Stimulated activated naive CD4-positive, alpha-beta T cell treated with Interleukin-2 at 50 U/mL for 16 hours (primary cell): ENCODE data around the gene GPR62.

Source experiments
- DNase-seq: peaks from one replicate; lab custom pipeline; 2025; lab: John Stamatoyannopoulos, UW

GPR62 gene

DNA sequence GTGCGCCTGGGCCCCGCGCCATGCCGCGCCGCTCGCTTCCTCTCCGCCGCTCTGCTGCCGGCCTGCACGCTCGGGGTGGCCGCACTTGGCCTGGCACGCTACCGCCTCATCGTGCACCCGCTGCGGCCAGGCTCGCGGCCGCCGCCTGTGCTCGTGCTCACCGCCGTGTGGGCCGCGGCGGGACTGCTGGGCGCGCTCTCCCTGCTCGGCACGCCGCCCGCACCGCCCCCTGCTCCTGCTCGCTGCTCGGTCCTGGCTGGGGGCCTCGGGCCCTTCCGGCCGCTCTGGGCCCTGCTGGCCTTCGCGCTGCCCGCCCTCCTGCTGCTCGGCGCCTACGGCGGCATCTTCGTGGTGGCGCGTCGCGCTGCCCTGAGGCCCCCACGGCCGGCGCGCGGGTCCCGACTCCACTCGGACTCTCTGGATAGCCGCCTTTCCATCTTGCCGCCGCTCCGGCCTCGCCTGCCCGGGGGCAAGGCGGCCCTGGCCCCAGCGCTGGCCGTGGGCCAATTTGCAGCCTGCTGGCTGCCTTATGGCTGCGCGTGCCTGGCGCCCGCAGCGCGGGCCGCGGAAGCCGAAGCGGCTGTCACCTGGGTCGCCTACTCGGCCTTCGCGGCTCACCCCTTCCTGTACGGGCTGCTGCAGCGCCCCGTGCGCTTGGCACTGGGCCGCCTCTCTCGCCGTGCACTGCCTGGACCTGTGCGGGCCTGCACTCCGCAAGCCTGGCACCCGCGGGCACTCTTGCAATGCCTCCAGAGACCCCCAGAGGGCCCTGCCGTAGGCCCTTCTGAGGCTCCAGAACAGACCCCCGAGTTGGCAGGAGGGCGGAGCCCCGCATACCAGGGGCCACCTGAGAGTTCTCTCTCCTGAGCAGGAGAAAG lies 951 bp downstream of the GPR62 start:
- no peak for DNase-seq

DNA sequence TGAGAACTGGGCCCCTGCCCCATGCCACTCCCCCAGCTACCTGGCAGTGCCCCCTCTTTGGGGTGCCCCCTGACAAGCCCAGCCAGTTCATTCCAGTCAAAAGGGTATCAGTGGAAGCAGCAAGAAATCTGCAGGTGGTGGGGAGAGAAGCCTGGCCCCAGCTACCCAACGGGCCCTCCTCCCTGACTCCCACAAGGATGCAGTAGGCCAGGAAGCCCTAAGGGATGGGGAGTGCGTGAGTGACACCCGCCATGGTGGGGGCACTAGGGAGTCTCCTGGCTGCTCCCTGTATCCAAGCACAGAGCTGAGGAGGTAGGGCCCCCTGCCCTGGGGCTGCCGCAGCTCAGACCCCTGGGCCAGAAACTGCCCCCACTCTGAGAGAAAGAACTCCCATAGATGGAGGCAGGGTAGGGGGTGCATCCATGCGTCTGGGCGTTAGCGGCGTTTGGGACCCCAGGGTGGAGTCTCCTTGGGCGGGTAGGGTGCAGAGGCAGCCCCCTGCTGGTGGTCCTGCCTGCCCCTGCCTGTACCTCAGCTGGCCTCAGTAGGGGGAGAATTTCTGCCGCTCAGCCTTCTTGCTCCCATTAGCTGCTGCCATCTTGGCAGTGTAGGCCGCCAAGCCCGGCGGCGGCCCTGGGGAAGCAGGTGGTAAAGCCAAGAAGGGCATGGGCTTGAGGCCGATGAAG lies 2.5 kb downstream of the GPR62 start:
- DNase-seq: no peak

DNA sequence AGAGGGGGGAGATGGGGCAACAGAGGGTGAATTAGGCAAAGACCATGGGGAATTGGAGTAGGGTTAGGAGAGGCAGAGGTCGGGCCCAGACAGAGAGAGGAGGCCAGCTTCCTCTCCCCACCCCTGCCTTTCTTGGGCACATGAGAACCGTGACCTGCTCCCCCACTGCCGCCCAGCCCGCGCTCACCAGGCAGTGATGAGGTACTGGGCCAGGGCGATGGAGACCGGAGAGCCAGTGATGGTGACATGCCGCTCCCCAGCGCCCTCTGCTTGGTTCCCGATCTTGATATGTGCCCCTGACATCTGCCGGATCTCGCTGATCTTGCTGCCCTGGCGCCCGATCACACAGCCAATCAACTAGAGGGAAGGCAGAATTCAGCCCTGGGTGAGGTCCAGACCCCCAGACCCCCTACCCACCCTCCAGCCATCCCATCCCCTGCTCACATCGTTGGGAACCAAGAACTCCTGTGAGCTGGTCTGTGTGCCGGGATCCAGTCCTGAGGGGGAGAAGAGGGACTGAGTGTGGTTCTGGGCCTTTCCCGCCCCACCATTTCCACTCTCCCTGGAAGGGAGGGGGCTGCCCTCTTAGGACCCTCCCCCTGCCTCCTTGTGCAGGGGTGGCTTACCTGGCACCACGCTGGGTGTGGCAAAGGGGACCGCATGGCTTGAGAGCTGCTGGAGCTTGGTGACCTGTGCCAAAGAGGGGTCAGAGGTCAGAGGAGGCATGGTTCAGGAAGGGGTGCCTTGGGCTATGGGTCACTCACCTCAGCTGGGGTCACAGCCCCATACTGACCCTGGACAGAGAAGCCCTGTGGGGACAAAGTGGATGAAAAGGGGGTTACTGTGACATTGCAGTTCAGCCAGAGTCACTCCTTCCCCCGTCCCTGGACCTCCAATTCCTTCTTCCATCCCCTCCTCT lies 3.7 kb downstream of the GPR62 start:
- no peak for DNase-seq

DNA sequence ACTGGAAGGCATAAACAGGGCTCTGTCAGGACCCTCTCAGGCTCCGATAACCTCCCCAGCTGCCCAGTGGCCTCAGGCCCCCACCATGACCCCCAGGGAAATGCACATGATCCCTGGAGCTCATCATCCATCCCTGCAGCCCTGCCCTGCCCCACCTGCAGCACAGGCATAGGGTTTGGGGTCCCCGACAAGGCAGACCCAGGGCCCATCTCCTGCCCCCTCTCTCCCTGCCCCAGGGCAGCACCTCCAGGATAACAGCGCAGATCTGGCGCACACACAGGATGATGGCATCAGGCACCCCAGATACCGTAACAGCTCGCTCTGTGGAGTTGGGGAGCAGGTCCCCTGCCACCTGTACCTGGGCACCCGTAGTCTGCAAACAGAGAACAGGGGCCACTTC lies 4.5 kb downstream of the GPR62 start:
- DNase-seq: no peak

DNA sequence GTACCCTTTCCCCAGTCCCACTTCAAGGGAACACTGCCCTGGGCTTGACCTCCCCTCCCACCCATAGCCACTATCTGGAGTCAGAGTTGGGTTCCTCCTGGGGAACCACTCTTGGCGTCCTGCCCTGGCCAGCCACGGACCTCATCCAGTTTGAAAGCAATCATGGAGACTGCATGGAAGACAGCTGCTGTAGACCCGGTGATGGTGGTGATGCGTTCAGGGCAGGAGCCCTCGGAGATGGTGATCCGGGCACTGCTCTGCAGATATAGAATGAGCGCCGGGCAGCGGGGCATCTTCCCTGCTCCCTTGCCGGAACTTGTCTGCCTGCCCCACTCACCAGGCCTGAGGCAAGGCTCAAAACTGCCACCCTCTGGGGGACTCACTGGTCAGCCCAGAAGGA lies 5.2 kb downstream of the GPR62 start:
- no peak for DNase-seq

DNA sequence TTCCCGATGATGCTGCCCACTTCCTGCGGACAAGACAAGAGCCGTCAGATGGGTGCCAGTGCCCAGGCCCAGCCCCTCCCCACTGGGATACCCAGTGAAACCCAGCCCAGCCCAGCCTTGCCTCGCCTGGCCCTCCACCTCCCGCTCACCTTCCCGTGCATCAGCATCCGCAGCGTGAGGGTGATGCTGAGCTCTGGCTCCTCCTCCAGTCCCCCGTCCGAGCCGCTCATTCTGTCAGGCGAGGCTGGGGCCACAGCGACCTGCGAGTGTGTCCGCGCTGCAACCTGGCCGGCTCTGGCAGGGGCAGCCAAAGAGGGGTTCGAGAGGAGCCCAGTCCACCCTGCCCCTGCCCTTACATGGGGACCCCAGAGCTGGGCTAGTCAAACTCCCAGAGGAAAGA lies 5.8 kb downstream of the GPR62 start:
- DNase-seq: no peak

DNA sequence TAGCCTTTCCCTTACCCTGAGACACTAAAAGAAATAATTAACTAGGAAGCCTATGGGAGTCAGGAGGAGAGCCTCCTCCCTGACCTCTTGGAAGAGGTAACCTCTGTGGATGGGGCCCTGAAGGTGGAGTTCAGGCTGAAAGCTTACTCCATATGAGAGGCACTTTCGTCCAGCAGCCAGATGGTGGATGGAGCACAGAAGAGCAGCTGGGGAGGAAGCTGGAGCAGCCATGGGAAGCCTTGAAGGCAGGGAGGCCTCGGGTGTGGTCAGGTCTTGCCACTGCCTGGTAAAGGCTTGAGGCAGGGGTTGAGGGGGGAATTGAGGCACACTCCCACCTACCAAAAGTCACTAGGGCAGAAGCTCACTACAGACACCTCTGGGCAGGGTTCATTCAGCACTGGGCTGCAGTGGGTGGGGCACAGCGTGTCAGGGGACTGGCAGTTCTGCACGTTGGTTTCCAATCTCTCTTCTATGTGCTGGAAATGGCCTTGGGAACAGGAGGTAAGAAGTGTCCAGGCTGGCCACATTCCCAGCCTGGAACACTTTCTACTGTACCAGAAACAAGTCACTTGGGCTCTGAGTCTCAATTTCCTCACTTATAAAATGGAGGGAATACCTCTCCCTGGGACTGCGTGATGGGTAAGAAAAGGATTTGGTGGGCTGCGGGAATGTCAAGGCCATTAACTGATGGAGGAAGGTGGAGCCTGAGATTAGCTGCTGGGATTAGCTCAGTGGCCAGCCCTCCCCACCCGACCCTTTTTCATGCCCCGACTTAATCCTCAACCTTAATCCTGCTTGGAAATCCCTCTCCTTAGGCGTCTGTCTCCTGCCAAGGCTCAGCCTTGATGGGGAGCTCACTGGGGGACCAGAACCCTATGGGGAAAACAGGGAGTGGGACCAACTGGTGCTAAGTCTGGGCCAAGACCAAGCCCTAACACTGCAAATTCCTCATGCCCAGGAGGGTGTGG lies 6.7 kb downstream of the GPR62 start:
- no peak for DNase-seq

- no peak for DNase-seq
Measured at GRCh38 chr3:51962854-51963530, 7.8 kb downstream of the GPR62 start.

DNA sequence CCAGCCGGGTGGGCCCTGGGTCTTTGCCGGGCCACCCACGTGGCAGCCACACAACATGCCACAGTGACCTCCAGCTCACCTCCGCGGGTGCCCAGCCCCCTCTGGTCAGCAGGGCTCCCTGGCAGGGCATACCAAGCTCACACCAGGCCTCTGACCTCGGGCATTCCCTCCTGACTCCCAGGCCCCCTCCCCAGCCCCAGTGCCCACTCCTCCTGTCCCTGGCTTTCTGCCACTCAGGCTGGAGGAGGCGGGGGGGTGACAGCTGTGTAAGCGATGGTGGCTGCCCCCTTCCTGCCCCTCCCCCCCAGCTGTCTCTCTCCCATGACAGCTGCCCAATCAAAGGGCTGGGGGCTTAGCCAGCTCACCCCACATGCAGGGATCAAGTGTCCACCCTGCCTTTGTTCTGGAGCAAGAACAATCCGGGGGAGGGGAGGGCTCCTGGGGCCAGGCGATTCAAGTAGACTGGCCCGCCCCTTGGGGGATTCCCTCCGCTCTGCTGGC lies 8.8 kb downstream of the GPR62 start:
- DNase-seq: no peak

- no peak for DNase-seq
Measured at GRCh38 chr3:51964521-51964920, 9.3 kb downstream of the GPR62 start.

GRCh38 chr3:51966016-51966415 lies 10.8 kb downstream of the GPR62 start:
- DNase-seq: no peak

DNA sequence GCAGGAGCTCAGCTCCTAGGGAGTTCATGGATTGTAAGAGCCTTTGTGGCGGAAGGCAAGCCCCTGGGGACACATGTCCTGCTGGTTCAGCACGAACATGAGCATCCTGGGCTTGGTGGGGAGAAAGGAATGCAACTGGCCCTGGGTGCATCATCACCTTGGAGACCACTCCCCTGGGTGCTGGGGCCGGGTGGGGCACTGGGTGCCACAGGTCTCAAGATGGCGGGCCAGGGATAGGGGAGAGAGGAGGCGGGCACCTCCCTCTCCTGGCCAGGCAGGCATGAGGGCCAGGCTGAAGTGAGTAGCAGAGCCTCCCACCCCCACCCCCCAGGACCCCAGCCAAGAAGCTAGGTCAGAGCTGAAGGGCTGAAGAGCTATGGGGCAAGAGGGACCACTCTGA lies 11.3 kb downstream of the GPR62 start:
- DNase-seq: no peak

DNA sequence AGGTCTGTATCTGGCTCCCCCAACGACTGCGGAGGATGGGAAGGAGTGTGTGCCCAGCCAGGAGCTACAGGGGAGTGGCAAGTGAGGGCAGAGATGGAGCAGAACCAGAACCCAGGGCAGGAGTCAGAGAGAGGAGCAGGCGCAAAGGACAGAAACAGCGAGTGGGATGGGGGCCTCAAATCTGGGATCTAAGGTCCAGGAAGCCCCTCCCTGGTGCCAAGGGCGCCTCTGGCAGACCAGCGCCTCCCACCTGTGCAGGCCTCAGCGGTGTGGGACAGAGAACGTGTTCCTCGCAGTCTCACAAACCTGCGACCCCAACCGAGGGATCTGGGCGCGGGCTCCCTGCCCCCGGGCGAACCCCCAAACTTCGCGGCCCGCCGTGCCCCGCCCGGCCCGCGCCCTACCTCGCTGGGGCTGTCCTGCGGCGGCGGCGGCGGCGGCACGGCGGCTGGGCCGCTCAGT lies 11.8 kb downstream of the GPR62 start:
- DNase-seq: no peak

DNA sequence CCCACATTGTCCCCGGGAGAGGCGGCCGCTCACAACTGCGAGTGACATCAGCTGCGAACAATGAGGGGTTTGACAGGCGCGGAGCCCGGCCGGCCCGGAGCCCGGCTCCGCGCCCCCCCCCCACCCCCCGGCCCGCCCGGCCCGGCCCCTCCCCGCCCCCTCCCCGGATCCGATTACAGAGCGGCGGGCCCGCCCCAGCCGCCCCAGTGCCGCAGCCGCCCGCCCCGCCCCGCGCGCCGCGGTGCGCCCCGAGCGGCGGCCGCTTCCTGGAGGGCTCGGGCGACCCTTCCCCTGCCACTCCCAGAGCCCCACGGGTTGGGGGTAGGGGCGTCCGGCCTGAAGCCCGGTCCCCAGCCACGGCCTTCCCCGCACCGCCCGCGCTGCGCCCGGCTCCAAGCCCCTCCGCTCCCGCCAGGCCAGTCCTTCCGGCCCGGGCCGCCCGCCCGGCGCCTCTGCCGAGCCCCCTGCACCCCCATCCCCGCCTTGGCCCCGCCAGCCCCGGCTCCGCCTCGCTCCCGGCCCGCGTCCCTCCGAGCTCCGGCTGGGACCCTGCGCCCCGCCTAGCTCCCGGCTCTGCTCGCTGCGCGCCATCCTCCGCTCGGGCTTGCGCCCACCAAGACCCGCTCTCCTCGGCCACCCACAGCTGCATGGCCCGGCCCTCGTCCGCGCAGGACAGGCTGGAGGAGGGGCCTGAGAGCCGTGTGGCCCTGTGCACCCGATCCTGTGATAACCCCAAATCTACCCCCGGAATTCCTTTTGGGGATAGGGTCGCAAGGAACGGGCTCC lies 12.4 kb downstream of the GPR62 start, which contains the start of gene PCBP4:
TSS of gene PCBP4 (minus strand) at position 71 of the 786 bp plus-strand sequence. CDS start 6,214 bp downstream, outside the sequence.
- DNase-seq: peak; percentile 39

GRCh38 chr3:51968170-51968775 lies 13.1 kb downstream of the GPR62 start:
- no peak for DNase-seq

- no peak for DNase-seq
Measured at GRCh38 chr3:51968883-51969678, 13.9 kb downstream of the GPR62 start.

DNA sequence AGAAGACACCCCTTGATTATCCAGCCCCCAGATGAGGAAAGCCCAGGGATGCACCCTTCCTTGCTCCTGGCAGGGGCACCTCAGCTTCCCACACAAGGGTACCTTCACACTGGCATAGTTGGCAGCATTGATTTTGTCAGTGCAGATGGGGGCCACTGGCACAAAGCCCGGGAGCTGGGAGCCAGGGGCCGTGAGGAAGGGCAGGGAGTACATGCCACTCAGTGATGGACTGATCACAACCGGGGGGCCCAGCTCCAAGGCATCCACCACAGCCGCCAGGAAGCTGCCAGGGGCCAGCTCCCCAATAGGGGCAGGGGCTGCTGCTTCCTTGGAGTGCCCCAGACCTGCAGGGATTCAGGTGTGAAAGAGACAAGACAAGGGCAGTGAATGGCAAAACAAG lies 14.7 kb downstream of the GPR62 start:
- no peak for DNase-seq
